Adrenal gland (tissue), 5 donors: Measurements from ENCODE around the gene RNF207.

ENCODE experiments used
- CTCF ChIP-seq, 6 experiments: fragments of 450-650 bp in 4 of 6; fragments of 200-600 bp in 2 of 6; sonication (generic) in 1 of 6; IDR thresholded peaks; 1 replicate in 5 of 6; 2 replicates in 1 of 6; pipeline versions ENCODE4 v1.5.1 to v1.8.0; 2016 to 2021; ENCODE audit warnings: antibody characterized with exemption in 6 of 6, mild to moderate bottlenecking in 2 of 6, moderate library complexity in 1 of 6
- POLR2A ChIP-seq, 2 donors: fragments of 450-650 bp; IDR thresholded peaks; one replicate each; pipeline ENCODE4 v1.6.1; 2017; ENCODE audit warnings: antibody characterized with exemption in 2 of 2, mild to moderate bottlenecking in 2 of 2, moderate library complexity in 1 of 2
- donor health status: DM: no; HTN: no; CAD: no.

- no peak for TF ChIP-seq CTCF (IDR thresholded peaks at IDR 0.05)
- no peak for TF ChIP-seq POLR2A (IDR thresholded peaks at IDR 0.05)
These were observed 50.7 kb downstream of the RNF207 start for GRCh38 chr1:6256645-6257044.
